Measurements from ENCODE around the gene WDR76. TPM values are rescaled to one million over a fixed set of nuclear protein-coding genes. Genes with fewer than 3 reads are reported as not detected.

The WDR76 gene
- total and polyA plus RNA-seq, 4 donors = 2.4 to 6.2 (median 4.1) TPM

DNA sequence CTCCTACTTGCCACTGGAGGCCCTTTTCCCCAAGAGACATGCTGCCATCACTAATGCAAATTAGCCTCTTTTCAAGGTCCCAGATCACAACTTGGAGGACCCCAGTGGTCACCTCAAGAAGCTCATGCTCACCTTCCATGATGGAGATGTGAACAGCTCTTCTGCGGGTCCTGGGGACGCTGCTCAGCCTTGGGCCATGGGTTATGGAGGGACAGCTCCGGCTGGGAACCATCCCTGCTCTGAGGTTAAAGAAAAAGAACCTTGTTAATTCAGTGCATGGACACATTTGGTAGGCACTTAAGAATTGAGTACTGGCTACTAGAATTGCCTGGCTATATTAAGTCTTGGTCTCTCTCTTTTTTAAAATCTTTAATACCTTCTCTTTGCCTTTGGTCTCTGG lies 56.8 kb downstream of the WDR76 start:
- 98 to 100% methylated on average over 3 of the region's 3 CpGs for WGBS, 2 donors
- ATAC-seq (ENCODE audit: insufficient read depth, low FRiP score) = no peak
- TF ChIP-seq, protein P1, sequence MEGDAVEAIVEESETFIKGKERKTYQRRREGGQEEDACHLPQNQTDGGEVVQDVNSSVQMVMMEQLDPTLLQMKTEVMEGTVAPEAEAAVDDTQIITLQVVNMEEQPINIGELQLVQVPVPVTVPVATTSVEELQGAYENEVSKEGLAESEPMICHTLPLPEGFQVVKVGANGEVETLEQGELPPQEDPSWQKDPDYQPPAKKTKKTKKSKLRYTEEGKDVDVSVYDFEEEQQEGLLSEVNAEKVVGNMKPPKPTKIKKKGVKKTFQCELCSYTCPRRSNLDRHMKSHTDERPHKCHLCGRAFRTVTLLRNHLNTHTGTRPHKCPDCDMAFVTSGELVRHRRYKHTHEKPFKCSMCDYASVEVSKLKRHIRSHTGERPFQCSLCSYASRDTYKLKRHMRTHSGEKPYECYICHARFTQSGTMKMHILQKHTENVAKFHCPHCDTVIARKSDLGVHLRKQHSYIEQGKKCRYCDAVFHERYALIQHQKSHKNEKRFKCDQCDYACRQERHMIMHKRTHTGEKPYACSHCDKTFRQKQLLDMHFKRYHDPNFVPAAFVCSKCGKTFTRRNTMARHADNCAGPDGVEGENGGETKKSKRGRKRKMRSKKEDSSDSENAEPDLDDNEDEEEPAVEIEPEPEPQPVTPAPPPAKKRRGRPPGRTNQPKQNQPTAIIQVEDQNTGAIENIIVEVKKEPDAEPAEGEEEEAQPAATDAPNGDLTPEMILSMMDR (IDR thresholded peaks at IDR 0.05; ENCODE audit: control extremely low read depth, extremely low read depth) = no peak
- Histone ChIP-seq H3K9ac (ENCODE audit: insufficient read depth in 1 of 2, low read length in 2 of 2) (no peak overlapping the region), H3K36me3 (ENCODE audit: control insufficient read depth in 4 of 4, insufficient read depth in 4 of 4, low read length in 4 of 4) (no peaks in the 10 kb centered on the region), H3K27ac (ENCODE audit: low read depth in 1 of 2, low read length in 1 of 2) (no peak overlapping the region), H3K9me3 (ENCODE audit: control insufficient read depth in 4 of 4, insufficient read depth in 3 of 4, low read length in 3 of 4) (no peaks in the 10 kb centered on the region), H3K27me3 (ENCODE audit: control insufficient read depth in 3 of 3, insufficient read depth in 3 of 3, low read length in 2 of 3) (no peaks in the 10 kb centered on the region), H3K4me1 (ENCODE audit: control insufficient read depth in 5 of 5, insufficient read depth in 5 of 5, low read length in 5 of 5) (no peaks in the 10 kb centered on the region), H3K4me3 (no peak overlapping the region)
- no peak for DNase-seq

DNA sequence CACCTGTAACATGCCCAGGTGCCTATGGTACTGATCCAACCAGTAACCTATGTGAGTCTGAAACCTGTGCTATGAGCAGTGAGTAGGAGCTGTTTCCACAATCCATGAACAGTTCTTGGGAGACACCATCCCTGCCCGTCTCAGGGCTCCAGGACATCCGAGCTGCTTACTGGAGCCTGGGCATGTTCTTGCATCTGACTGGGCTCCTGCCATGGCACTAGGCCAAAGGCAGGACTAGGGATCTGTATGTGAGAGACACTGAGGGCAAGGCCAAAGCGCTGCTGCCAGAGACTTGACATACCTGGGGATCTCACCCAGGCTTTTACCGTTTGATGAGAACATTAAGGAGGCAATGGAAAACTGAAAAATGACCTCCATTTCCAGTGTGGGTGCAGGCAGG lies 59.8 kb downstream of the WDR76 start:
- no peaks in the 10 kb centered on the region for H3K4me1 ChIP-seq (ENCODE audit: control insufficient read depth in 5 of 5, insufficient read depth in 5 of 5, low read length in 5 of 5)
- no peak overlapping the region for H3K4me3 ChIP-seq
- no peak overlapping the region for H3K27ac ChIP-seq (ENCODE audit: low read depth in 1 of 2, low read length in 1 of 2)
- TF ChIP-seq, protein P1 (IDR thresholded peaks at IDR 0.05; ENCODE audit: control extremely low read depth, extremely low read depth) = no peak
- no peak for DNase-seq
- ATAC-seq (ENCODE audit: insufficient read depth, low FRiP score) = no peak
- H3K9me3 ChIP-seq (ENCODE audit: control insufficient read depth in 4 of 4, insufficient read depth in 3 of 4, low read length in 3 of 4) = no peaks in the 10 kb centered on the region
- H3K27me3 ChIP-seq (ENCODE audit: control insufficient read depth in 3 of 3, insufficient read depth in 3 of 3, low read length in 2 of 3) = no peaks in the 10 kb centered on the region
- H3K36me3 ChIP-seq (ENCODE audit: control insufficient read depth in 4 of 4, insufficient read depth in 4 of 4, low read length in 4 of 4) = no peaks in the 10 kb centered on the region
- WGBS, 2 donors = 87% methylated on average over 4 of the region's 4 CpGs
- H3K9ac ChIP-seq (ENCODE audit: insufficient read depth in 1 of 2, low read length in 2 of 2) = no peak overlapping the region

- Histone ChIP-seq H3K4me3 (no peak overlapping the region), H3K4me1 (ENCODE audit: control insufficient read depth in 5 of 5, insufficient read depth in 5 of 5, low read length in 5 of 5) (no peaks in the 10 kb centered on the region), H3K9ac (ENCODE audit: insufficient read depth in 1 of 2, low read length in 2 of 2) (no peak overlapping the region), H3K27ac (ENCODE audit: low read depth in 1 of 2, low read length in 1 of 2) (no peak overlapping the region), H3K36me3 (ENCODE audit: control insufficient read depth in 4 of 4, insufficient read depth in 4 of 4, low read length in 4 of 4) (no peaks in the 10 kb centered on the region), H3K27me3 (ENCODE audit: control insufficient read depth in 3 of 3, insufficient read depth in 3 of 3, low read length in 2 of 3) (no peaks in the 10 kb centered on the region), H3K9me3 (ENCODE audit: control insufficient read depth in 4 of 4, insufficient read depth in 3 of 4, low read length in 3 of 4) (no peaks in the 10 kb centered on the region)
- TF ChIP-seq, protein P1 (IDR thresholded peaks at IDR 0.05; ENCODE audit: control extremely low read depth, extremely low read depth) = no peak
- ATAC-seq (ENCODE audit: insufficient read depth, low FRiP score) = no peak
- WGBS, 2 donors = 91 to 92% methylated on average over 5 of the region's 5 CpGs
- DNase-seq = no peak
These were observed 61.1 kb downstream of the WDR76 start for GRCh38 chr15:43887901-43888300.

DNA sequence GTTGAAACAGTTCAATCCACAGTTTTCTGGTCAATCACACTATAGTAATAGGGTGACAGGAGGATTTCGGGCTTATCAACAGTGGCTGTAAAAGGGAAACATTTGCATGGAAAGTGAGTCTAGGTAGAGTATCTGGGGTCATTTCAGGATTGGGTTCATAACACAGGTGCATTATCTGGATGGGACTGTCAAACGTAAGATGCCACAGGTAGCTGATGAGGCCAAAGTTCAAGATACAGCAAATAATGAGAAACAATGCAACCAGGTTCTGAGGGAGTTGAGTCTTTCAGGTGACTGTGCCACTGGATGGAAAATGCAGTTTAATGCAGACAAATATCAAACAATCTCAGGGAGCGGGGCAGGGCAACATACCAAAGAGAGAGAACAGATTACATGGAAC lies 62.2 kb downstream of the WDR76 start:
- ATAC-seq (ENCODE audit: insufficient read depth, low FRiP score) (no peak), DNase-seq (no peak)
- Histone ChIP-seq H3K9ac (ENCODE audit: insufficient read depth in 1 of 2, low read length in 2 of 2) (no peak overlapping the region), H3K27ac (ENCODE audit: low read depth in 1 of 2, low read length in 1 of 2) (no peak overlapping the region), H3K4me3 (no peak overlapping the region), H3K27me3 (ENCODE audit: control insufficient read depth in 3 of 3, insufficient read depth in 3 of 3, low read length in 2 of 3) (no peaks in the 10 kb centered on the region), H3K9me3 (ENCODE audit: control insufficient read depth in 4 of 4, insufficient read depth in 3 of 4, low read length in 3 of 4) (no peaks in the 10 kb centered on the region), H3K36me3 (ENCODE audit: control insufficient read depth in 4 of 4, insufficient read depth in 4 of 4, low read length in 4 of 4) (no peaks in the 10 kb centered on the region), H3K4me1 (ENCODE audit: control insufficient read depth in 5 of 5, insufficient read depth in 5 of 5, low read length in 5 of 5) (no peaks in the 10 kb centered on the region)
- TF ChIP-seq, protein P1 (IDR thresholded peaks at IDR 0.05; ENCODE audit: control extremely low read depth, extremely low read depth) = no peak
- WGBS, 2 donors = 92 to 97% methylated on average over 3 of the region's 3 CpGs

Data from lung (tissue), 12 donors.